ENCODE results near the gene MORN3. TPM values are rescaled to one million over a fixed set of nuclear protein-coding genes. Genes with fewer than 3 reads are reported as not detected.
"Not testable (repeated sequence)": the region's sequence is repeated elsewhere in the genome, so short reads cannot be mapped to it uniquely, and the experiment has no call there.

The MORN3 gene
- total RNA-seq, 1 donor from 2014 or later, result 0.11 TPM

GRCh38 chr12:121697861-121698260, 28.4 kb upstream of the MORN3 start:
- not testable (repeated sequence) for DNase-seq; ATAC-seq (ENCODE audit: poor library complexity)
- intact Hi-C loops (cut with DNase I), result loop anchor here (2.0 to 5.0 kb wide), 3 partner anchors 75 to 189 kb away; partner anchors contain the start of genes PSMD9 and RHOF

GRCh38 chr12:121697093-121697698, 27.7 kb upstream of the MORN3 start:
- ATAC-seq (ENCODE audit: poor library complexity) (no peak), DNase-seq (no peak)
- intact Hi-C loops (cut with DNase I), result loop anchor here (2.0 to 5.0 kb wide), 3 partner anchors 76 to 190 kb away; partner anchors contain the start of genes PSMD9 and RHOF

- ATAC-seq (ENCODE audit: poor library complexity) (peak; percentile 70), DNase-seq (no peak)
Measured at GRCh38 chr12:121693155-121693687, 23.8 kb upstream of the MORN3 start.

GRCh38 chr12:121692744-121693143, 23.3 kb upstream of the MORN3 start:
- ATAC-seq (ENCODE audit: poor library complexity); DNase-seq; intact Hi-C loops (cut with DNase I): not testable (repeated sequence)

More at GRCh38 chr12:121693155-121693687, 23.8 kb upstream of the MORN3 start:
- intact Hi-C loops (cut with DNase I), result no loop called here

GRCh38 chr12:121689430-121689829, 20.0 kb upstream of the MORN3 start:
- intact Hi-C loops (cut with DNase I), result no loop called here
- no peak for DNase-seq
- ATAC-seq (ENCODE audit: poor library complexity), result no peak

GRCh38 chr12:121688966-121689365, 19.5 kb upstream of the MORN3 start:
- ATAC-seq (ENCODE audit: poor library complexity) (no peak), DNase-seq (no peak)
- intact Hi-C loops (cut with DNase I), result no loop called here

GRCh38 chr12:121679661-121680197, 10.3 kb upstream of the MORN3 start:
- intact Hi-C loops (cut with DNase I), result loop anchor here (5.0 kb wide), 2 partner anchors 132 to 182 kb away; no protein-coding TSS in a partner anchor

GRCh38 chr12:121678716-121679300, 9.4 kb upstream of the MORN3 start:
- no peak for DNase-seq
- intact Hi-C loops (cut with DNase I), result loop anchor here (5.0 kb wide), 2 partner anchors 132 to 182 kb away; no protein-coding TSS in a partner anchor
- ATAC-seq (ENCODE audit: poor library complexity), result no peak

More at GRCh38 chr12:121679661-121680197, 10.3 kb upstream of the MORN3 start:
- ATAC-seq (ENCODE audit: poor library complexity); DNase-seq: not testable (repeated sequence)

GRCh38 chr12:121678305-121678704, 8.9 kb upstream of the MORN3 start:
- no peak for ATAC-seq (ENCODE audit: poor library complexity)
- intact Hi-C loops (cut with DNase I), result loop anchor here (5.0 kb wide), 2 partner anchors 131 to 181 kb away; no protein-coding TSS in a partner anchor
- no peak for DNase-seq

GRCh38 chr12:121676190-121676589, 6.7 kb upstream of the MORN3 start:
- no peak for ATAC-seq (ENCODE audit: poor library complexity)
- intact Hi-C loops (cut with DNase I), result loop anchor here (5.0 kb wide), 2 partner anchors 129 to 179 kb away; no protein-coding TSS in a partner anchor

GRCh38 chr12:121673013-121673511, 3.6 kb upstream of the MORN3 start:
- intact Hi-C loops (cut with DNase I), result no loop called here
- peak; percentile 14 for ATAC-seq (ENCODE audit: poor library complexity)
- DNase-seq, result no peak

More at GRCh38 chr12:121676190-121676589, 6.7 kb upstream of the MORN3 start:
- no peak for DNase-seq

- intact Hi-C loops (cut with DNase I), result no loop called here
- DNase-seq (no peak), ATAC-seq (ENCODE audit: poor library complexity) (no peak)
Measured at GRCh38 chr12:121668750-121669520, 519 bp downstream of the MORN3 start.

GRCh38 chr12:121666829-121667228, 2.6 kb downstream of the MORN3 start:
- intact Hi-C loops (cut with DNase I); DNase-seq; ATAC-seq (ENCODE audit: poor library complexity): not testable (repeated sequence)

- DNase-seq (no peak), ATAC-seq (ENCODE audit: poor library complexity) (no peak)
- intact Hi-C loops (cut with DNase I), result no loop called here
Measured at GRCh38 chr12:121663610-121663929, 5.9 kb downstream of the MORN3 start.

GRCh38 chr12:121661353-121662105, 7.9 kb downstream of the MORN3 start:
- intact Hi-C loops (cut with DNase I); DNase-seq; ATAC-seq (ENCODE audit: poor library complexity): not testable (repeated sequence)

- DNase-seq, result no peak
- no peak for ATAC-seq (ENCODE audit: poor library complexity)
Measured at GRCh38 chr12:121657305-121658008, 12.0 kb downstream of the MORN3 start.

GRCh38 chr12:121656122-121656521, 13.3 kb downstream of the MORN3 start:
- intact Hi-C loops (cut with DNase I), result no loop called here

More at GRCh38 chr12:121657305-121658008, 12.0 kb downstream of the MORN3 start:
- intact Hi-C loops (cut with DNase I), result no loop called here

More at GRCh38 chr12:121656122-121656521, 13.3 kb downstream of the MORN3 start:
- ATAC-seq (ENCODE audit: poor library complexity), result no peak
- no peak for DNase-seq

Data from Right ventricle myocardium superior (tissue), 1 donor.